ENCODE measurements around the gene LDLR.

GRCh38 chr19:11100049-11100448 lies 10.8 kb downstream of the LDLR start:
- TF ChIP-seq, protein P1, sequence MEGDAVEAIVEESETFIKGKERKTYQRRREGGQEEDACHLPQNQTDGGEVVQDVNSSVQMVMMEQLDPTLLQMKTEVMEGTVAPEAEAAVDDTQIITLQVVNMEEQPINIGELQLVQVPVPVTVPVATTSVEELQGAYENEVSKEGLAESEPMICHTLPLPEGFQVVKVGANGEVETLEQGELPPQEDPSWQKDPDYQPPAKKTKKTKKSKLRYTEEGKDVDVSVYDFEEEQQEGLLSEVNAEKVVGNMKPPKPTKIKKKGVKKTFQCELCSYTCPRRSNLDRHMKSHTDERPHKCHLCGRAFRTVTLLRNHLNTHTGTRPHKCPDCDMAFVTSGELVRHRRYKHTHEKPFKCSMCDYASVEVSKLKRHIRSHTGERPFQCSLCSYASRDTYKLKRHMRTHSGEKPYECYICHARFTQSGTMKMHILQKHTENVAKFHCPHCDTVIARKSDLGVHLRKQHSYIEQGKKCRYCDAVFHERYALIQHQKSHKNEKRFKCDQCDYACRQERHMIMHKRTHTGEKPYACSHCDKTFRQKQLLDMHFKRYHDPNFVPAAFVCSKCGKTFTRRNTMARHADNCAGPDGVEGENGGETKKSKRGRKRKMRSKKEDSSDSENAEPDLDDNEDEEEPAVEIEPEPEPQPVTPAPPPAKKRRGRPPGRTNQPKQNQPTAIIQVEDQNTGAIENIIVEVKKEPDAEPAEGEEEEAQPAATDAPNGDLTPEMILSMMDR (IDR thresholded peaks at IDR 0.05) = no peak
- TF ChIP-seq POLR2A (IDR thresholded peaks at IDR 0.05) = no peak
